ENCODE results near the gene MAPK7.

DNA sequence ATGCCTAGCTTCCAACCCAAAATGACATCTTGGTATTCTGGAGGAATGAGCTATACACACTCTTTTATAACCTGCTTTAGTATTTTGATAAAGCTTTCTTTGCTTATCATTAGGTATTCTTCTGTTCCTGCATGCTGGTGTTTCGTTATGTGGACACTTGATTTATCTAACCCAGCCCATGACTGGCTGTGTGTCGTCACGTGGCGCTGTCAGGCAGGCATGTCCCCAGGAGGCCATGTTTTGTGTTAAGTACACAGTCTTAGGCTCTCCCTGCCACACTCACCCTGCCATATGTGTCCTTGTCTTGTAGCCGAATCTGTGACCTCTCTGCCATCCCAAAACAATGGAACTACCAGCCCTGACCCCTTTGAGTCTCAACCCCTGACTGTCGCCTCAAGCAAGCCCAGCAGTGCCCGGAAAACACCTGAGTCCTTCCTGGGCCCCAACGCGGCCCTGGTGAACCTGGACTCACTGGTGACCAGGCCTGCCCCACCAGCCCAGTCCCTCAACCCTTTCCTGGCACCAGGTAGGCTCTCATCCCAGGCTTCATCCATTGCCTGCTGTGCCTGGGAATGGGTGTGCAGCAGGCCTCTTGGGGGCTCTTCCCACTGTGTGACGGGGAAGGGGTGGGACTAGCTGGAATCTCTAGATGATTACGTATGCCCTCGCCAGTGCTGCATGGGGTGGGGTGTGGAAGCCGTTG, 46.6 kb upstream of the MAPK7 start:
- TF ChIP-seq GATA3 (IDR thresholded peaks at IDR 0.05; ENCODE audit: low read depth, low read length) (no peak), GATA2 (IDR thresholded peaks at IDR 0.05; ENCODE audit: low read depth, low read length) (no peak)
